Spleen (tissue), 11 donors: ENCODE measurements around the gene GPR158. TPM values are rescaled to one million over a fixed set of nuclear protein-coding genes. Genes with fewer than 3 reads are reported as not detected.

Source experiments
- DNase-seq: peaks from one replicate; pipeline ENCODE4 v3.0.0-alpha.2; 2020
- H3K27ac ChIP-seq, 8 donors: fragments of 200-600 bp; sonication (generic) in 7 of 8; 1 replicate in 4 of 8; 2 replicates in 4 of 8; pipeline versions ENCODE4 v1.5.0 to v1.8.0; 2016 to 2021; ENCODE audit warnings: inconsistent platforms in 4 of 8, mild to moderate bottlenecking in 4 of 8, moderate library complexity in 1 of 8
- H3K27me3 ChIP-seq, 7 donors: fragments of 200-600 bp; sonication (generic) in 6 of 7; replicated peaks in 1 of 7; 1 replicate in 4 of 7; 2 replicates in 3 of 7; pipeline versions ENCODE4 v1.5.0 to v1.8.0; 2016 to 2021; ENCODE audit warnings: inconsistent platforms in 3 of 7, mild to moderate bottlenecking in 1 of 7
- H3K36me3 ChIP-seq, 6 donors: fragments of 200-600 bp; sonication (generic) in 5 of 6; 1 replicate in 4 of 6; 2 replicates in 2 of 6; pipeline versions ENCODE4 v1.5.0 to v1.8.0; 2016 to 2021; ENCODE audit warnings: inconsistent platforms in 2 of 6
- H3K4me1 ChIP-seq, 6 donors: fragments of 200-600 bp; sonication (generic) in 5 of 6; 1 replicate in 3 of 6; 2 replicates in 3 of 6; pipeline versions ENCODE4 v1.5.0 to v1.8.0; 2016 to 2021; ENCODE audit warnings: inconsistent platforms in 3 of 6
- H3K4me3 ChIP-seq, 8 donors: fragments of 200-600 bp; sonication (generic) in 7 of 8; 1 replicate in 4 of 8; 2 replicates in 4 of 8; pipeline versions ENCODE4 v1.5.0 to v1.8.0; 2016 to 2021; ENCODE audit warnings: inconsistent platforms in 4 of 8, mild to moderate bottlenecking in 4 of 8, moderate library complexity in 2 of 8
- H3K9me3 ChIP-seq, 8 donors: fragments of 200-600 bp; sonication (generic) in 7 of 8; 1 replicate in 4 of 8; 2 replicates in 4 of 8; pipeline versions ENCODE4 v1.5.0 to v1.8.0; 2016 to 2021; ENCODE audit warnings: inconsistent platforms in 4 of 8
- CTCF ChIP-seq, 11 experiments: fragments of 200-600 bp in 7 of 11; fragments of 450-650 bp in 4 of 11; sonication (generic) in 4 of 11; IDR thresholded peaks in 8 of 11; conservative IDR thresholded peaks in 3 of 11; 1 replicate in 7 of 11; 2 replicates in 4 of 11; pipeline versions ENCODE4 v1.4.0 to v1.8.0; 2016 to 2021; ENCODE audit warnings: antibody characterized with exemption in 11 of 11, inconsistent platforms in 4 of 11, mild to moderate bottlenecking in 1 of 11
- POLR2A ChIP-seq, 3 donors: fragments of 450-650 bp; IDR thresholded peaks; one replicate each; pipeline ENCODE4 v1.5.1; 2017; ENCODE audit warnings: antibody characterized with exemption in 3 of 3, mild to moderate bottlenecking in 1 of 3
- POLR2AphosphoS5 ChIP-seq, 3 donors: sonication (generic); formaldehyde crosslinking; IDR thresholded peaks; one replicate each; pipeline ENCODE4 v1.5.1; 2017; ENCODE audit warnings: antibody characterized with exemption in 3 of 3
- WGBS, 5 donors: extraction: QIAGEN DNeasy Blood & Tissue Kit in 3 of 5; methylation state at CpG; one replicate each; pipeline versions ENCODE4 v1.1.5 to v1.1.7; 2013 to 2018; 5-methylcytosine and 5-hydroxymethylcytosine counted together
- intact Hi-C: fragments of 100-400 bp; cut with DNase I; formaldehyde crosslinking; loops from one replicate; pipeline ENCODE4 v1.15.0; 2023; ENCODE audit warnings: low total_unique reads
- polyA plus RNA-seq, 3 donors: library from polyadenylated mRNA; stranded (reverse); fragments of 200-250 nt; gene quantifications; one replicate each; pipeline ENCODE4 v1.2.1, GENCODE V29; 2013
- total RNA-seq, 7 donors: library from RNA; depleted of rRNA in 3 of 7; stranded (reverse); fragments of >200 nt in 3 of 7; fragmentation: NEBNext Ultra II Directional in 4 of 7; extraction: Animal tissue kit (Norgen Biotek cat#: 25700) in 4 of 7; gene quantifications; one replicate each; pipeline versions ENCODE4 v1.1.0 to v1.2.1, GENCODE V29; 2016 to 2021
- donor health status: healthy with polysubstance abuse.
- donor health status: DM: no; HTN: no; CAD: no; lungs with moderate emphysema.
- donor health status: DM: no; HTN: no; CAD: no.
- donor health status: Bipolar disorder and iron deficiency.
- donor health status: healthy.
- donor health status: DM: no; HTN: no; CAD: no.
- donor health status: DM: yes; HTN: yes; CAD: no.

Gene GPR158
- total and polyA plus RNA-seq, 10 donors, result 0.03 to 0.79 (median 0.16) TPM

- intact Hi-C loops, result no loop called here
- Histone ChIP-seq H3K4me1 (no peaks in the 10 kb centered on the region), H3K9me3 (peaks cover 0 to 2% (median 0%) of the 10 kb centered on the region in 8 donors), H3K27ac (no peak overlapping the region), H3K4me3 (no peak overlapping the region), H3K36me3 (no peaks in the 10 kb centered on the region), H3K27me3 (no peaks in the 10 kb centered on the region)
- 60 to 73% (median 63%) methylated on average over 5 of the region's 5 CpGs for WGBS, 5 donors
- no peak for TF ChIP-seq POLR2A (IDR thresholded peaks at IDR 0.05)
- no peak for TF ChIP-seq CTCF (IDR thresholded peaks at IDR 0.05 in 8 of 11, conservative IDR thresholded peaks at IDR 0.05 in 3 of 11)
- DNase-seq, result no peak
Measured at GRCh38 chr10:25531457-25532061, 356.8 kb downstream of the GPR158 start.

GRCh38 chr10:25532213-25532612, 357.4 kb downstream of the GPR158 start:
- no peaks in the 10 kb centered on the region for H3K4me1 ChIP-seq
- 61 to 70% (median 67%) methylated on average over 3 of the region's 3 CpGs for WGBS, 5 donors
- no peak for DNase-seq
- no peak overlapping the region for H3K4me3 ChIP-seq
- H3K36me3 ChIP-seq, result no peaks in the 10 kb centered on the region
- TF ChIP-seq POLR2A (IDR thresholded peaks at IDR 0.05), result no peak
- TF ChIP-seq POLR2AphosphoS5 (IDR thresholded peaks at IDR 0.05), result no peak
- TF ChIP-seq CTCF (IDR thresholded peaks at IDR 0.05 in 8 of 11, conservative IDR thresholded peaks at IDR 0.05 in 3 of 11), result no peak
- H3K9me3 ChIP-seq, result no peaks in the 10 kb centered on the region
- intact Hi-C loops, result no loop called here
- H3K27me3 ChIP-seq, result no peaks in the 10 kb centered on the region
- H3K27ac ChIP-seq, result no peak overlapping the region

GRCh38 chr10:25536027-25536426, 361.2 kb downstream of the GPR158 start:
- Histone ChIP-seq H3K36me3 (no peaks in the 10 kb centered on the region), H3K4me3 (no peak overlapping the region), H3K27me3 (no peaks in the 10 kb centered on the region), H3K4me1 (no peaks in the 10 kb centered on the region), H3K9me3 (no peaks in the 10 kb centered on the region), H3K27ac (no peak overlapping the region)
- intact Hi-C loops, result no loop called here
- no peak for DNase-seq
- TF ChIP-seq POLR2A (IDR thresholded peaks at IDR 0.05) (no peak), CTCF (IDR thresholded peaks at IDR 0.05 in 8 of 11, conservative IDR thresholded peaks at IDR 0.05 in 3 of 11) (no peak), POLR2AphosphoS5 (IDR thresholded peaks at IDR 0.05) (no peak)

GRCh38 chr10:25547382-25547781, 372.6 kb downstream of the GPR158 start:
- no peak for DNase-seq
- Histone ChIP-seq H3K27me3 (no peaks in the 10 kb centered on the region), H3K4me3 (no peak overlapping the region), H3K4me1 (no peaks in the 10 kb centered on the region), H3K27ac (no peak overlapping the region), H3K9me3 (peaks cover 0 to 2% (median 0%) of the 10 kb centered on the region in 8 donors), H3K36me3 (no peaks in the 10 kb centered on the region)
- intact Hi-C loops, result no loop called here
- 34 to 49% (median 38%) methylated on average over 4 of the region's 4 CpGs for WGBS, 5 donors
- no peak for TF ChIP-seq POLR2A (IDR thresholded peaks at IDR 0.05)
- no peak for TF ChIP-seq POLR2AphosphoS5 (IDR thresholded peaks at IDR 0.05)
- TF ChIP-seq CTCF (IDR thresholded peaks at IDR 0.05 in 8 of 11, conservative IDR thresholded peaks at IDR 0.05 in 3 of 11), result no peak
